SHP77 treated with DMSO at 0.1 percent for 48 hours (cell line): ENCODE results near the gene TPD52L1.
"Not testable (repeated sequence)": the region's sequence is repeated elsewhere in the genome, so short reads cannot be mapped to it uniquely, and the experiment has no call there.

Experiments
- DNase-seq: peaks from one replicate; lab custom pipeline; 2025; lab: John Stamatoyannopoulos, UW

TPD52L1 gene, protein sequence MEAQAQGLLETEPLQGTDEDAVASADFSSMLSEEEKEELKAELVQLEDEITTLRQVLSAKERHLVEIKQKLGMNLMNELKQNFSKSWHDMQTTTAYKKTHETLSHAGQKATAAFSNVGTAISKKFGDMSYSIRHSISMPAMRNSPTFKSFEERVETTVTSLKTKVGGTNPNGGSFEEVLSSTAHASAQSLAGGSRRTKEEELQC

DNA sequence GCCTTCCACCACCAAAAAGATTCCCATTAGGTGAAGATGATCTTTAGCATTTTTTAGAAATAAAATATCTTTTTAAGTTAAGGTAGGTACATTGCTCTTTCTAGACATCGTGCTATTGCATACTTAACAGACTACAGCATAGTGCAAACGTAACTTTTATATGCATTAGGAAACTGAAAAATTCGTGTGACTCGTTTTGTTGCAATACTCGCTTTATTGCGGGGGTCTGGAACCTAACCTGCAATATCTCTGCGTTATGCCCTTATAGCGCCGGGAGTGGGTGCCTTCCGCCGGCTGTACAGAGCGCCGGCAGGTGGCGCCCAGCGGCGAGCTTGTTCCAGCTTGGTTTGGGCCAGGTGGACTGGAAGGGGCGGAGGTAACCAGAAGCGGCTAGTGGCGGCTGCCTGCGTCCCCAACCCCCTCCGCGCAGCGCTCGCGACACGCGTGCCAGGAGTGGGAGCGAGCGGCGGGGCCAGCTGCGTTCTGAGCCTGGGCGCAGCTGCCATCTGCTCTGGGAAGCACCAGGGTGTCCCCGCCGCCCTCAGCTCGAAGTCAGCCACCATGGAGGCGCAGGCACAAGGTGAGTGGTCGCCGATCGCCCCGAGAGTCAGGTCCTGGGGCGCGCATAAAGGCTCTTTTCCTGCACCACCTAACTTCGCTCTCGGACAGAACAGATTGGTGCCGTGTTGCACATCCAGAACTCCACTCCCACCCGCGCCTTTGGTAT, at the start of gene TPD52L1:
TSS of gene TPD52L1 (plus strand) at position 383 of the 727 bp plus-strand sequence. CDS start at position 562, 179 bp downstream.
- DNase-seq, result peak; percentile 76

DNA sequence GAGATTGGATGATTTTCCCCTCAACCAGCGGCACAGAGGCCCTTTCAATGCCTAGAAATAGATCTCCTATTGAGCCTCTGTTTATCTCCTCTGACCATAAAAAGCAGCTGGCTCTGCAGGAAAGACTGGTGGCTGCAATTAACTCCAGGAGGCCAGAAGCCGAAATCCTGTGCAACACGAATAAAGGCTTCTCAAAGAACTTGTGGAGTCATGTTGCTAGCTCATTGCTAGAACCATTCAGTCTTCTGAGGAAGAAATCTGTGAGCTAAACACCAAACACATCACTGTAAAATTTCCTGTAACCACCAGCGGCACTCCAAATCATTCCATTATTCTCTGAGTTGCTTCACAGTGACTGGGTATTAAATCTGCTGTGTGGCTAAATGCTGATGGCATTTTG, 49.1 kb upstream of the TPD52L1 start:
- DNase-seq, result peak; percentile 14

DNA sequence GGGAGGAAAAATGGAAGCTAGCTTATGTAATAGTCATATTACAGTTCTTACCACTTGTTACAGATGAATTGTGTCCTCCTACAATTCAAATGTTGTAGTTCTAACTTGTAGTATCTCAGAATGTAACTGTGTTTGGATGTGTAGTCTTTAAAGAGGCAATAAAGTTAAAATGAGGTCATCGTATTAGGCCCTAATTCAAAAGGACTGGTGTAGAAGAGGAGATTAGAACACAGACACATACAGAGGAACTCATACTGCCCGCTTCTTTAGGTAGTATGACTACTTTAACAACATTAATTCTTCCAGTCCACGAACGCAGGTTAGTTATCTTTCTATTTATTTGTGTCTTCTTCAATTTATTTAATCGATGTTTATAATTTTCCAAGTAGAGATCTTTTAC, 46.5 kb upstream of the TPD52L1 start:
- DNase-seq, result no peak

DNA sequence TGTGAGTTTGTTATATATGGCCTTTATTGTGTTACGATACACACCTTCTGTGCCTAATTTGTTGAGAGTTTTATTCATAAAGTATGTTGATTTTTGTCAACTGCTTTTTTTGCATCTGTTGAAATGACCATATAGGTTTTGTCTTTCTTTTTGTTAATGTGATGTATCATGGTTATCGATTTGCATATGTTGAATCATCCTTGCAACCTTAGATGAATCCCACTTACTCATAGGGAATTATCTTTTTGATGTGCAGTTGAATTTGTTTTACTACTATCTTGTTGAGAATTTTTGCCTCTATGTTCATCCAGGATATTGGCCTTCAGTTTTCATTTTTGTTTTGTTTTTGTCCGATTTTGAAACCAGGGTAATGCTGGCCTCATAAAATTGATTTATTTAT, 45.7 kb upstream of the TPD52L1 start:
- DNase-seq, result no peak

DNA sequence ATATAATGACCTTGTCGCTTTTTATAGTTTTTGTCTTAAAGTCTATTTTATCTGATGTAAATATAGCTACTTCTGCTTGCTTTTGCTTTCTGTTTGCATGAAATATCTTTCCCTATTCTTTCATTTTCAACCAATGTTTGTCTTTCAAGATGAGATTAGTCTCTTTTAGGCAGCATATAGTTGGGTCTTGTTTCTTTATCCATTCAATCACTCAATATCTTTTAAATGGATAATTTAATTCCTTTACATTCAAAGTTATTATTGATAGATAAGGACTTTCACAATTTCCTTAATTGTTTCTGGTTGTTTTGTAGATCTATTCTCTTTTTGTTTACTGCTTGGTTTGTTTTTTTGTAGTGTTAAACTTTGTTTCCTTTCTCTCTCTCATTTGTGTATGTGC, 43.5 kb upstream of the TPD52L1 start:
- no peak for DNase-seq

DNA sequence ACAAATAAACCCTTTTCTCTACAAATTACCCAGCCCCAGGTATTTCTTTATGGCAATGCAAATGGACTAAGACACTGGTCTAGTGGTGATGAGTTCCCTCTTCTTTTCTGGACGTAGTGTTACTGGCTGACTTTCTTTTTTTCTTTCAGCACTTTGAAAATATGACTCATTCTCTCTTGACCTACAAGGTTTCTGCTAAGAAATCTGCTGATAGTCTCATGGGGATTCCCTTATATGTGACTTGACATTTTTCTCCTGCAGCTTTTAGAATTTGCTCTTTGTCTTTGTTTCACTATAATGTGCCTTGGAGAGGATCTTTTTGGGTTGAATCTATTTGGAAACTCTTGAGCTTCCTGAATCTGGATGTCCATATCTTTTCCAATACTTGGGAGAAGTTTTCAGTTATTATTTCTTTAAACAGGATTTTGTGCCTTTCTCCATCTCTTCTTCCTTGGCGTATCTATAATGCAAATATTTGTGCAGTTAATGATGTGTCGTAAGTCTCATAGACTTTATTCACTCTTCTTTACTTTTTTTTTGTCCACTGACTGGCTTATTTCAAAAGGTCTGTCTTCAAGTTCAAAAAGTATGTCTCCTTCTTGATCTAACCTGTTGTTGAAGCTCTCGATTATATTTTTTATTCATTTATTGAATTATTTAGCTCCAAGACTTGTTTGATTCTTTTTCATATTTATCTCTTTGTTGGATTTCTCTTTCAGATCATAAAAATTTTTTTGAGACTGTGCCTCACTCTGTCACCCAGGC, 42.2 kb upstream of the TPD52L1 start:
- DNase-seq, result no peak

DNA sequence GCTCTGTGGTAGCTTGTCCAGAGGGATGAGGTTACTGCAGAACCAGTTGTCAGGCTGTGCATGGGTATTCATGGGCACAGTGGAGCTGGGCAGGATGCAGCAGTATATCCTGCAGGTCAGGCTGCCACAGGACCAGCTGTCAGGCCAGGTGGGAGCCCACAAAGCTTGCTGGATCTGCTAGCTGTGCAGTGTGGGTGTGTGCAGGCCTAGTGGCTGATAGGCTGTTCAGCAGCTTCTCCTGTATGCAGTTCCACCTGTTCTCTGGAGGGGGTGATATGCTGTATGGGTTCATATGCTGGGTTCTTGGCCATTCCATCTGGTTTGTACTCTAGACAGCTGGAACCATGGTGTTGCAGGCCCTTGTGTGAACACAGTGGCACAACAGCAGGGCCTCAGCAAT, 40.6 kb upstream of the TPD52L1 start:
- DNase-seq, result no peak

DNA sequence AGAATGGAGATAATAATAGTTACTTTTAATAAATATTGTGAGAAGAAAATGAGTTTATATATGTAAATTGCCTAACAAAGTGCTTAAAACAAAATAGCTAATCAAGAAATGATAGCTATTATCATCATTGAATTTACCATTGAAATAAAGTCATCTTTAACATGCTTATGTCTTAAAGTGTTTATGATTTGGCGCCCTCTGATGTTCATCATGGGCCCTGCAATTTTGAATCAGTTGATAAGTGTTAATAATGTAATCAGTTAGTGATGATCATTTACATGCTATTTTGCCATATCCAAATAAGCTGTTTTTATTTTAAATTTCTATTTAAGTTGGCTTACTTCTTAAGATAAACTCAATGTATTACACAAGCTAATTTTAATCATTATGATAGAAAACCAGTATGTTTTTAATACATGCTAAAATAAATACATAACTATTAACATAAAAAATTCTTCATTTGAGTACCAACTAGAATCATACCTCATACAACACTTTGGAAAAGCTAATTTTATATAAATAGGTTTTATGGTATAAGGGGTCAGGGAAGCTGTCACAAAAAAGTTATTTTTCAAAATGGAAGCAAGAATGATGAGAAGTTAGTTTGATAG, 39.2 kb upstream of the TPD52L1 start:
- DNase-seq, result peak; percentile 9

DNA sequence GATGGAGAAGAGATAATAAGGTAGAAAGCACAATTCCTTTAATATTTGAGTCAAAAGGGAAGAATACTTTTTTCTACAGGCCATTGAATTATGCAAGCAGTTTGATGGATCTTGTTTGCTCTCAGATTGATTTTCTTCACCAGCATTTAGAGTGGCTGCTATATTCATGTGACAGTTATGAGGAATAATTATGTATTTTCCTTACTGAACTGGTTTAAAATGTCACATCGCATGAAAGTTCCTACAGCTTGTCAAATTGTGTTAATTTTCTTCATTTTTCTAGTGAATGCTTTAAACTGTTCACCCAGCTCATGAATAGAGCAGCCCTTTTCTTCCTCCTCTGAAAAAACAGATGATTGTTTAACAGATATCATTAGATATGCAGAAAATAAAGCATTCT, 37.4 kb upstream of the TPD52L1 start:
- DNase-seq, result no peak

DNA sequence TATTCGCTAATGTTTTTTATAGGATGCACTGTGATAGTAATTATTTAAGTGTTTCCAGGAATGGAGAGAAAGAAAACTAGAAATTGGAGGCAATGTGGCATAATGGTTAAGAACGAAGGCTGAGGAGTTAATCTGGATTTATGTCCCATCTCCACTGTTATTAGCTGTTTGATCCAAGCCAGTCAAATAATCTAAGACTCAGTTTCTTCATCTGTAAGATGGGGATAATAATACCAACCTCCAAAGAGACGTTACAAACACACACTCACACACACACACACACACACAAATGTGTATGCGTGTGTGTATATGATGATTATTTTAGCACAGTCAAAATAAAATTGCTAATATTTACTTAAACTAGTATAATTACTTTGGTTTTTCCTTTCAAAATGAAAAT, 36.9 kb upstream of the TPD52L1 start:
- no peak for DNase-seq

DNA sequence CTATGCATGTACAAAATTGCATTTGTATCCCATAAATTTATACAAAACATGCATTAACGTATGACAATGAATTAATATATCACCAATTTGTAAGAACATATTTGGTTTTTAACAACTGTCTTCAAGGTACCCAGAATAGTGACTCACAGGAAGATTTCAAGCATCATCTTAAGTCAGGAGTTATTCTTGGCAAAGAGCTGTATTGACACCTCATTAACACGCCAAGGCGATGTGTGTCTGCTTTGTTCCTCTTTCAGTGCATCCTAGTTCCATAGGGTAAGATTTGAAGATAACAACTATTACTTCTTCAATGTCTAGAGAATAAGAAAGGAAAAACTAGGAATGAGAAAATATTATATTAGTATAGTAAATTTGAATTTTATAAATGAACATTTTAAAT, 35.8 kb upstream of the TPD52L1 start:
- DNase-seq, result no peak

DNA sequence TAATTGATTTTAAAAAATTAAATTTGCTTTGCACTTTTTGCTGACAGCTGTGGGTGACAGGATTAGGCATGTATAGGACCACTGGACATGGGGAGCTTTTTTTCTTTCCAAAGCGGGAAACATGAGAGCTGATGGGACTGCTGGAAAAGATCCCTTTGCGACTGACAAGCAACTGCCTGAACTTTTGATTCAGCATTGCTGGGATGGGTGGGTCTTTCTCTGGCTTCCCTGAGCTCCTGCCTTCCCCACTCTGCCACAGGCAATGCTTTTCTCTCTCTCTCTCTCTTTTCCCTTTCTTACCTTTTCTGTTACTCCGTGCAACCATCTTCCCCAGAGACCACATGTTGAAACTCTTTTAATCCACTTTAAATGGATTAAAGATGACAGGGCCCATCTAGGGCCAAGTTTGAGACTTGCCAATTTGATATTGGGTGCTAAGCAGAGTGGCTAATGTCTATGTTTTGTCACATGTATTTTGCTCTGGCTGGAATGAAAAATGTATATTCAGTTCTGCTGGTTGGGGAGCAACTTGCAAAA, 33.5 kb upstream of the TPD52L1 start:
- DNase-seq, result no peak

DNA sequence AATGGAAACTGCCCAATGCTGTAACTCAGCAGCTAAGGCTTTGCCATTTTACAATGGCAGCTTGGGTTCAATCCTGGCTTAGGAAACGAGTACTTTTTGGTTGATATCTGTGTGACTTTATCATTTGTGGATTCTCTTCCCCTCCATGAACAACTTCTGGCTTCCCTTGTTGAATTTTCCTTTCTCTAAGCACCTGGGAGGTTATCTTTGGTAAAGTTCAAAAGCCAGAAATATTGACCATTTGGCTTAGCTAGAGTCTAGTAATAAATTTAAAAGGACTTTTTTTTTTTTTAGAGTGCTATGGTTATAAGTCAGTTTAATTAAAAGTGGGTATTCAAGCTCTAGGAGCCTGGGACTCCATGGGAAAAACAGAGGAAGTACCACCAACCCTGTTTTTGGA, 31.7 kb upstream of the TPD52L1 start:
- no peak for DNase-seq

DNA sequence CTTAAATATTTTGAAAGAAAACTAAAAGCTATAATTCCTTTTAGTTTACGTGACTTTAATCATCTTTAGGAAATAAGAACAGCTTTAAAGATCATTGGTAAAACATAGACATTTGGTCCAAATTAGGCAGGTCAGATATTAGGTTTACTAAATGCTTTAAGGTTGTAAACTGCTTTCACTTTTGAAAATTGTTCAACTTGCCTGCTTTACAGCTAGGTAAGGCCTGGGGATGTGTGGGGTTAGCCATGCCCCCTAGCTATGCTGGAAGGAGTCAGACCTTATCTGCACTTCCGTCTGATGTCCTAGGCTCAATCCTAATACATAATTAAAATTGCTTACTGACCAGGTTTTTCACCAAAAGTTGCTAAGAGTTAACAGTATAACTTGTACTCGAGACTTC, 30.5 kb upstream of the TPD52L1 start:
- DNase-seq, result no peak

DNA sequence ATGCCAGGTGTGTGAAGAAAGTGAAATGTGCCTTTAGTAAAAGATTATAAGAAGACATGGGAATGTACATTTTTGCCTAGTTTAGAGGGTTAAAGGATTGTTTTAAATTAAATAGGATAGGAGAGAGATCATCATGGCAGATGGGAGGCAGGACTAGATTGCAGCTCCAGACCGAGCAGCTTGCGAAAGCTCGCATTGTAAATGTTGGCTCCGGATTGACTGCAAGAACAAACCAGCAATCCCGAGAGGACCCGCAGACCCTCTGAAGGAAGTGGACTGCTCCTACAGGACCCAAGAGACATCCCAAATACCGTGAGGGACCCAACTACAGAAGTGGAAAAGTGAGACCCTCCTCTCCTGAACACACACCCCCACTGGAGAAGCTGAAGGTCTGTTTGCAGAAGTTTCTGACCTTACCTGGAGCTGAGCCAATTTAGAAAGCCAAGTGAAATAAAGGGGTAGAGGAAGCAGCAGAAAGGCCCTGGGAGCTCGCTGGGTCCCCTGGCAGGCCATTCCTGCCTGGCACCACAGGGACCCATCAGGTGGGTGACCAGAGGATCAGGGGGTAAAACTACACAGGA, 30.0 kb upstream of the TPD52L1 start:
- DNase-seq, result no peak

DNA sequence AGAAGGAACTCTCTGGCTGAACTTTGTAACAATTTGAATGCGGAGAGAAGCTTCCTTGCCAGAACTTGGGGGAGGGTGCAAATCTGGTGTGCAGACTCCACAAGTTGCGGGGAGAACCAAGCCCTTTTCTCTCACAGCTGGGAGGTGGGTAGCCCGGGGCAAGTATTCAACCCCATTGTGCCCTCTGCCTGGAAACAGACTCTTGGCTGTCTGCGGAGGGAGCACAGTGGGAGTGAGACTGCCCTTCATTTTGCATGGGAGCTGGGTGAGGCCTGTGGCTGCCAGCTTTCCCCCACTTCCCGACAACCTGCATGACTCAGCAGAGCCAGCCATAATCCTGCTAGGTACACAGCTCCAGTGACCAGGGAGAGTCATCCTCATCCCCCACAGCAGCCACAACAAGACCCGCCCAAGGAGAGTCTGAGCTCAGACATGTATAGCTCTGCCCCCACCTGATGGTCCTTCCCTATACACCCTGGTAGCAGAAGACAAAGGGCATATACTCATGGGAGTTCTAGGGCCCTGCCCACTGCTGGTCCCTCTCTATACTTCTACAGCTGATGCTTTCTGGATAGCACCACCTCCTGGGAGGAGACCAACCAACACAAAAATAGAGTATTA, 29.4 kb upstream of the TPD52L1 start:
- no peak for DNase-seq

DNA sequence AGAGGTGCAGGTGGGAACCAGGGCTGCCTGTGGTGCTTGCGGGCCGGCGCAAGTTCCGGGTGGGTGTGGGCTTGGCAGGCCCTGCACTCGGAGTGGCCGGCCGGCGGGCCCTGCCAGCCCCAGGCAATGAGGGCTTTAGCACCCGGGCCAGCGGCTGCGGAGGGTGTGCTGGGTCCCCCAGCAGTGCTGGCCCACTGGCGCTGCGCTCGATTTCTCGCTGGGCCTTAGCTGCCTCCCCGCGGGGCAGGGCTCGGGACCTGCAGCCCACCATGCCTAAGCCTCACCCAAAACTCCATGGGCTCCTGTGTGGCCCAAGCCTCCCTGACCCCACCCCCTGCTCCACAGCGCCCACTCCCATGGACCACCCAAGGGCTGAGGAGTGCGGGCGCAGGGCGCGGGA, 27.7 kb upstream of the TPD52L1 start:
- not testable (repeated sequence) for DNase-seq

DNA sequence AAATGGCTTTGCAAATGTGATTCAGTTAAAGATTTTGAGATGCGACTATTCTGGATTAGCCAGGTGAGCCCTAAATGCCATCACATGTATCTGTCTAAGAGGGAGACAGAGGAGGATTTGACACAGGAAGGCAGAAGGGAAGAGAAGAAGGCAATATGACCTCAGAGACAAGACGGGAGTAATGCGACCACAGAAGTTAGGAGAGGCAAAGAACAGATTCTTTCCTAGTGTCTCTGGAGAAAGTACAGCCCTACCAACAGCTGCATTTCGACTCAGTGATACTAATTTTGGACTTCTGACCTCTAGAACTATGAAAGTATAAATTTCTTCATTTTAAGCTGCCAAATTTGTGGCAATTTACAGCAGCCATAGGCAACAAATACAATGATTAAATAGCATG, 24.2 kb upstream of the TPD52L1 start:
- no peak for DNase-seq

DNA sequence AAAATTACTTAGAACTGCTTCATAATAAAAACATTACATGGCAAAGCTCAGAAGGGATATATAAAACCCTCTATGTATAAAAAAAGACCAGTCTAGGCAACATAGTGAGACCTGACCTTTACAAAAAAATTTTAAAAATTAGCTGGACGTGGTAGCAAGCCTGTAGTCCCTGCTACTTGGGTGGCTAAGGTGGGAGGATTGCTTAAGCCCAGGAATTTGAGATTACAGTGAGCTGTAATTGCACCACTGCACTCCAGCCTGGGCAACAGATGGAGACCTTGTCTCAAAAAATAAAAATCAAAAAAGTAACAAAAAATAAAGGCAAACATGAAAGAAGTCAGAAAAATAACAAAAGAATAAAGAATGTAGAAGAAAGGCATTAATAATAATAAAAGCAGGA, 21.5 kb upstream of the TPD52L1 start:
- no peak for DNase-seq

DNA sequence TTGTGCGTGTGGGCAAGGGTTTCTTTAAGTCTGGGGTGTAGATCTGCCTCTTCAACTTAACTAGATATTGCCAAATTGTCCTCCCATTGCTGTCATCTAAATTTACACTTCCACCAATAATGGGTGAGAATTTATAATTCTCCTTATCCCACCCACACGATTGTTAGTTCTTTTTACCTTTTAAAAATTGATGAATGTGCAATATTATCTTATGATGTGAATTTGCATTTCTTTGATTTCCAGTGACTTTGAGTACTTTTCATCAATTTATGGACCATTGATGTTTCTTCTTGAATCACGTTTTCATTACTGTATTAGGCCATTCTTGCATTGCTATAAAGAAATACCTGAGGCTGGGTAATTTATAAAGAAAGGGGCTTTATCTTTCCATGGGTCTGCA, 17.2 kb upstream of the TPD52L1 start:
- no peak for DNase-seq

DNA sequence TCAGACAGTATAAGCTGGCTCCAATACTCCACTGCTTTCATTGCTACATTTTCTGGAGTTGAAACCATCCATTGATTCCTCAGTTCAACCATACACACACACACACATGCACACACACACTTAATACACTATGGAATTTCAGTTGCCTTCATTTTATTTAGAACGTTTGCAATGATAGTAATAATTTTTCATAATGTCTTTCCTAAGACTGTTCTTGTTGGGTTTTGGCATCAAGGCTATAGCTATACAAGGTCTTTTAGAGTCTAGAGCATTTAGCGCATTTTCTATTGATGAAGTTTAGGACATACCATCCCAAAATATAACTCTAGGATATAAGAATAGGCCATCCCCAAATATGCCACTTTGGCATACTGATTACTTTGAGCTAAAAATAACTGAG, 15.5 kb upstream of the TPD52L1 start:
- DNase-seq, result no peak

DNA sequence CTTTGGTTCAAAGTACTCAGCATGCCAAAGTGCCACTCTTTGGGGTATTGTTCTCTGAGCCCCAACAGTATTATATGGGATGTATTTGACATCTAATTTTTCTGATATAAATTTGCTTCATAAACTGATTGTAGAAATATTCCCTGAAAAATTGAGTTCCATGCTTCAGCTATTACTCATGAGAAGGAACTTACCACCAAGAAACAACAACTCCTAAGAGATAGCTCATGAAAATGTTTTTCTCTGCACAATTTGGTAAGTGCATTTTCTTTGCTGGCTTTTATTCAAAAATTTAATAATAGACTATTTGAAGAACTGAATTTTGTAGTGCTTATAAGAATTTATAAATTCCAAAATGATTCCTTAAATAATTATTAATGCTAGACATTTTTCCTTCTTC, 12.8 kb upstream of the TPD52L1 start:
- DNase-seq, result no peak
